Keratinocyte (primary cell): Measurements from ENCODE around the gene HIF1A. TPM values are rescaled to one million over a fixed set of nuclear protein-coding genes. Genes with fewer than 3 reads are reported as not detected.
A peak's percentile ranks its signal among the peaks of the same experiment; 100 is the strongest.

Experiments used
- DNase-seq: peaks from one replicate; pipeline ENCODE4 v3.0.0-alpha.2; 2011; ENCODE audit warnings: low read depth, missing footprints, low spot score
- FAIRE-seq: peaks from 2 replicates; lab custom pipeline; 2011; peaks lifted over from hg19 to GRCh38; lab: Jason Lieb, UNC
- H2AFZ ChIP-seq: 2 replicates; pipeline ENCODE4 v1.6.0; 2012; ENCODE audit warnings: low read length, control low read depth, inconsistent platforms; ENCODE audit not compliant: control insufficient read depth
- H3K27ac ChIP-seq: 2 replicates; pipeline ENCODE4 v1.5.1; 2011; ENCODE audit warnings: low read length; ENCODE audit not compliant: control insufficient read depth, insufficient read depth
- H3K27me3 ChIP-seq: 3 replicates; pipeline ENCODE4 v1.6.0; 2011; ENCODE audit warnings: low read length; ENCODE audit not compliant: control insufficient read depth, insufficient read depth; ENCODE audit errors: extremely low read depth
- H3K36me3 ChIP-seq, 2 experiments: 2 replicates in 1 of 2; 3 replicates in 1 of 2; pipeline ENCODE4 v1.5.1; 2011; ENCODE audit warnings: low read length in 2 of 2, mild to moderate bottlenecking in 1 of 2; ENCODE audit not compliant: control insufficient read depth in 2 of 2, insufficient read depth in 2 of 2; ENCODE audit errors: extremely low read depth in 1 of 2
- H3K4me1 ChIP-seq: 3 replicates; pipeline ENCODE4 v1.5.1; 2011; ENCODE audit warnings: low read length; ENCODE audit not compliant: control insufficient read depth, insufficient read depth; ENCODE audit errors: extremely low read depth
- H3K4me2 ChIP-seq: 3 replicates; pipeline ENCODE4 v1.6.0; 2011; ENCODE audit warnings: low read depth, low read length; ENCODE audit not compliant: control insufficient read depth, insufficient read depth; ENCODE audit errors: extremely low read depth
- H3K4me3 ChIP-seq, 3 experiments: fragments of 200-600 bp in 1 of 3; sonication (generic) in 1 of 3; 2 replicates in 2 of 3; 3 replicates in 1 of 3; pipeline ENCODE4 v1.5.1; 2011 to 2016; ENCODE audit warnings: low read length in 3 of 3, mild to moderate bottlenecking in 3 of 3, control low read depth in 2 of 3, inconsistent platforms in 1 of 3, low read depth in 1 of 3, mixed read lengths in 1 of 3, mixed run types in 1 of 3, moderate library complexity in 1 of 3; ENCODE audit not compliant: control insufficient read depth in 2 of 3, insufficient read depth in 2 of 3; ENCODE audit errors: extremely low read depth in 1 of 3
- H3K79me2 ChIP-seq: 2 replicates; pipeline ENCODE4 v1.6.0; 2012; ENCODE audit warnings: low read length; ENCODE audit not compliant: control insufficient read depth, insufficient read depth
- H3K9ac ChIP-seq: 3 replicates; pipeline ENCODE4 v1.6.0; 2011; ENCODE audit warnings: low read length; ENCODE audit not compliant: control insufficient read depth, insufficient read depth; ENCODE audit errors: extremely low read depth
- H3K9me1 ChIP-seq: 3 replicates; pipeline ENCODE4 v1.6.0; 2011; ENCODE audit warnings: low read length; ENCODE audit not compliant: control insufficient read depth, insufficient read depth; ENCODE audit errors: extremely low read depth
- H3K9me3 ChIP-seq: 2 replicates; pipeline ENCODE4 v1.5.1; 2012; ENCODE audit warnings: low read depth, low read length; ENCODE audit not compliant: control insufficient read depth
- H4K20me1 ChIP-seq: 3 replicates; pipeline ENCODE4 v1.6.0; 2011; ENCODE audit warnings: low read length; ENCODE audit not compliant: control insufficient read depth, insufficient read depth; ENCODE audit errors: extremely low read depth
- EZH2 ChIP-seq: IDR thresholded peaks from one replicate; pipeline ENCODE4 v1.6.1; 2012; ENCODE audit warnings: inconsistent platforms, mild to moderate bottlenecking, low read length, moderate library complexity
- dilution Hi-C: fragments of 300-500 bp; cut with MboI; formaldehyde crosslinking; loops from one replicate; pipeline ENCODE4 v1.7.0; 2020; ENCODE audit warnings: low sequenced_read_pairs; ENCODE audit not compliant: extremely low pct_ligation_motif_present
- polyA plus RNA-seq, 5 experiments: library from polyadenylated mRNA; depleted of rRNA in 3 of 5; stranded (reverse) in 3 of 5; stranded (forward) in 1 of 5; unstranded in 1 of 5; fragments of >200 nt; gene quantifications; 1 replicate in 1 of 5; 2 replicates in 3 of 5; 3 replicates in 1 of 5; pipeline versions ENCODE4 v1.2.1 to v1.2.3, GENCODE V29; 2011 to 2012; ENCODE audit warnings: missing spikeins in 2 of 5, low read depth in 1 of 5, low replicate concordance in 1 of 5
- TF ChIP-seq, protein P1 (sequence below), 3 experiments: IDR thresholded peaks in 1 of 3; conservative IDR thresholded peaks in 1 of 3; optimal IDR thresholded peaks in 1 of 3; 2 replicates in 2 of 3; 3 replicates in 1 of 3; pipeline versions ENCODE3 to v1.5.1; 2011; ENCODE audit warnings: low read length in 3 of 3, mild to moderate bottlenecking in 3 of 3, moderate library complexity in 2 of 3, control low read depth in 1 of 3, inconsistent platforms in 1 of 3; ENCODE audit not compliant: insufficient read depth in 2 of 3; ENCODE audit errors: extremely low read depth in 1 of 3

The HIF1A gene
- polyA plus RNA-seq, 1 donor (not counting 4 experiments of a cell fraction or from before 2014, with no cell fraction given) = 202 TPM

DNA sequence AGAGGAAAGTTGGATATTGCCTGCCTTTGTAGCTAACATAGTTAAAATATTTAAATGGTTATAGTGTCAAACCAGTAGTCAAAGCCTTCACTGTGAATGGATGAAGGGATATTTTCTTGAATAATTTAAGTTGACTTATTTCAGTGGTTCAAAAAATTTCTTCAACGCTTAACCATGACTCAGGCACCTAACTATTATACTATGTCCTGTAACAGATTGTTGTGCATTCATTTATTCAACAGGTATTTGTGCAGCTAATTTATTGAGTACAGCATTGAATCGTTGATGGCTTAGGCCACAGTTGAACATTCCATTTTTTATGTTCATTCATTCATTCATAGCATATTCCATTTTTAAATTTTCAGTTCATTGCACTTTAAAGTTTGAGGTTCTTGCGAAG lies 9.2 kb downstream of the HIF1A start:
- no peaks in the 10 kb centered on the region for H3K9me3 ChIP-seq
- H3K27me3 ChIP-seq = no peaks in the 10 kb centered on the region
- H3K4me3 ChIP-seq = no peak overlapping the region
- dilution Hi-C loops = no loop called here
- DNase-seq (no peak), FAIRE-seq (peak; percentile 13)
- peaks cover 9% of the 10 kb centered on the region for H3K4me1 ChIP-seq
- H3K9ac ChIP-seq = no peak overlapping the region
- H3K9me1 ChIP-seq = no peaks in the 10 kb centered on the region
- H2AFZ ChIP-seq = no peak overlapping the region
- H3K4me2 ChIP-seq = no peak overlapping the region
- H3K27ac ChIP-seq = no peak overlapping the region
- peaks cover 5% of the 10 kb centered on the region for H4K20me1 ChIP-seq
- H3K79me2 ChIP-seq = peaks cover 89% of the 10 kb centered on the region
- no peaks in the 10 kb centered on the region for H3K36me3 ChIP-seq
- no peak for TF ChIP-seq EZH2
- TF ChIP-seq, protein P1, sequence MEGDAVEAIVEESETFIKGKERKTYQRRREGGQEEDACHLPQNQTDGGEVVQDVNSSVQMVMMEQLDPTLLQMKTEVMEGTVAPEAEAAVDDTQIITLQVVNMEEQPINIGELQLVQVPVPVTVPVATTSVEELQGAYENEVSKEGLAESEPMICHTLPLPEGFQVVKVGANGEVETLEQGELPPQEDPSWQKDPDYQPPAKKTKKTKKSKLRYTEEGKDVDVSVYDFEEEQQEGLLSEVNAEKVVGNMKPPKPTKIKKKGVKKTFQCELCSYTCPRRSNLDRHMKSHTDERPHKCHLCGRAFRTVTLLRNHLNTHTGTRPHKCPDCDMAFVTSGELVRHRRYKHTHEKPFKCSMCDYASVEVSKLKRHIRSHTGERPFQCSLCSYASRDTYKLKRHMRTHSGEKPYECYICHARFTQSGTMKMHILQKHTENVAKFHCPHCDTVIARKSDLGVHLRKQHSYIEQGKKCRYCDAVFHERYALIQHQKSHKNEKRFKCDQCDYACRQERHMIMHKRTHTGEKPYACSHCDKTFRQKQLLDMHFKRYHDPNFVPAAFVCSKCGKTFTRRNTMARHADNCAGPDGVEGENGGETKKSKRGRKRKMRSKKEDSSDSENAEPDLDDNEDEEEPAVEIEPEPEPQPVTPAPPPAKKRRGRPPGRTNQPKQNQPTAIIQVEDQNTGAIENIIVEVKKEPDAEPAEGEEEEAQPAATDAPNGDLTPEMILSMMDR (optimal IDR thresholded peaks at IDR 0.05 in 1 of 3, IDR thresholded peaks at IDR 0.05 in 1 of 3, conservative IDR thresholded peaks at IDR 0.05 in 1 of 3; ENCODE audit: extremely low read depth in 1 of 3, insufficient read depth in 2 of 3, low read length in 3 of 3) = no peak

DNA sequence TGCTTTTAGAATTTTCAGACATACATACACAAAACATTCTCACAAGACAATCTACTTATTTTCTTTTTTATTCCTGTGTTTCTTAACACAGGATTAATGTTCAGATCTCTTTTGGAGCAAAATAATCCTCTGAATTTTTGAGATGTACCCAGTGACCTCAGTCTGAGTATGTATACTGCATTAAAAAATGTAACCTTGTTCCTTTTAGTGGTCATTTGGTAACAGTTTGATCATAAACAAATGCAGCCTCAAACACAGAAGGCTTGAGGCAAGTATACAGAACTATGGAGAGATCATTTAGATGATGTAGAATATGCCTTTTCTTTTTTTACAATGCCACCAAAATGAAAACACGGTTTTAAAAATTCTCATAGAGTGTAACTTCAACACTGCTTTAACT lies 9.7 kb downstream of the HIF1A start:
- no peaks in the 10 kb centered on the region for H3K36me3 ChIP-seq
- TF ChIP-seq, protein P1 (optimal IDR thresholded peaks at IDR 0.05 in 1 of 3, IDR thresholded peaks at IDR 0.05 in 1 of 3, conservative IDR thresholded peaks at IDR 0.05 in 1 of 3; ENCODE audit: extremely low read depth in 1 of 3, insufficient read depth in 2 of 3, low read length in 3 of 3) = no peak
- no peak for TF ChIP-seq EZH2
- no peaks in the 10 kb centered on the region for H3K9me1 ChIP-seq
- dilution Hi-C loops = no loop called here
- H3K4me3 ChIP-seq = no peak overlapping the region
- FAIRE-seq (no peak), DNase-seq (no peak)
- H3K4me2 ChIP-seq = no peak overlapping the region
- H3K9me3 ChIP-seq = no peaks in the 10 kb centered on the region
- no peak overlapping the region for H3K27ac ChIP-seq
- no peak overlapping the region for H2AFZ ChIP-seq
- H3K4me1 ChIP-seq = peaks cover 7% of the 10 kb centered on the region
- no peaks in the 10 kb centered on the region for H3K27me3 ChIP-seq
- peaks cover 5% of the 10 kb centered on the region for H4K20me1 ChIP-seq
- H3K79me2 ChIP-seq = peaks cover 89% of the 10 kb centered on the region
- no peak overlapping the region for H3K9ac ChIP-seq
